ENCODE data around the gene GAL3ST1.
"Not testable (repeated sequence)": the region's sequence is repeated elsewhere in the genome, so short reads cannot be mapped to it uniquely, and the experiment has no call there.

GAL3ST1 gene

GRCh38 chr22:30596886-30597285, 22.4 kb upstream of the GAL3ST1 start:
- DNase-seq (ENCODE audit: low read depth in 2 of 2), result no peak

- DNase-seq (ENCODE audit: low read depth in 2 of 2), result no peak
These were observed 21.7 kb upstream of the GAL3ST1 start for GRCh38 chr22:30596199-30596598.

- not testable (repeated sequence) for DNase-seq (ENCODE audit: low read depth in 2 of 2)
These were observed 17.9 kb upstream of the GAL3ST1 start for GRCh38 chr22:30592360-30592713.

- DNase-seq (ENCODE audit: low read depth in 2 of 2), result peak; percentile 82 to 92
These were observed 17.3 kb upstream of the GAL3ST1 start, which contains the start of gene PES1 for GRCh38 chr22:30591588-30592359. Gene PES1 (minus strand): TSS chr22:30591910. CDS start chr22:30591833, 77 bp downstream.

- DNase-seq (ENCODE audit: low read depth in 2 of 2), result no peak
These were observed 16.7 kb upstream of the GAL3ST1 start for GRCh38 chr22:30591191-30591587.

GRCh38 chr22:30586414-30586813, 11.9 kb upstream of the GAL3ST1 start:
- no peak for DNase-seq (ENCODE audit: low read depth in 2 of 2)

- DNase-seq (ENCODE audit: low read depth in 2 of 2), result no peak
These were observed 10.0 kb upstream of the GAL3ST1 start for GRCh38 chr22:30584441-30584840.

GRCh38 chr22:30582788-30583545, 8.5 kb upstream of the GAL3ST1 start:
- no peak for DNase-seq (ENCODE audit: low read depth in 2 of 2)

GRCh38 chr22:30582051-30582450, 7.6 kb upstream of the GAL3ST1 start:
- no peak for DNase-seq (ENCODE audit: low read depth in 2 of 2)

GRCh38 chr22:30580896-30581295, 6.4 kb upstream of the GAL3ST1 start:
- no peak for DNase-seq (ENCODE audit: low read depth in 2 of 2)

GRCh38 chr22:30578481-30578880, 4.0 kb upstream of the GAL3ST1 start:
- DNase-seq (ENCODE audit: low read depth in 2 of 2), result no peak

- DNase-seq (ENCODE audit: low read depth in 2 of 2), result no peak
These were observed 1.4 kb upstream of the GAL3ST1 start for GRCh38 chr22:30575859-30576258.

- no peak for DNase-seq (ENCODE audit: low read depth in 2 of 2)
These were observed 669 bp upstream of the GAL3ST1 start for GRCh38 chr22:30574997-30575671.

GRCh38 chr22:30573594-30574094, 821 bp downstream of the GAL3ST1 start:
- DNase-seq (ENCODE audit: low read depth in 2 of 2), result no peak

- DNase-seq (ENCODE audit: low read depth in 2 of 2), result no peak
These were observed 1.4 kb downstream of the GAL3ST1 start for GRCh38 chr22:30572840-30573593.

GRCh38 chr22:30572210-30572609, 2.3 kb downstream of the GAL3ST1 start:
- no peak for DNase-seq (ENCODE audit: low read depth in 2 of 2)

- no peak for DNase-seq (ENCODE audit: low read depth in 2 of 2)
These were observed 4.7 kb downstream of the GAL3ST1 start for GRCh38 chr22:30569674-30570202.

GRCh38 chr22:30568137-30568805, 6.2 kb downstream of the GAL3ST1 start:
- no peak for DNase-seq (ENCODE audit: low read depth in 2 of 2)

GRCh38 chr22:30567277-30567676, 7.2 kb downstream of the GAL3ST1 start:
- DNase-seq (ENCODE audit: low read depth in 2 of 2), result not testable (repeated sequence)

GRCh38 chr22:30566125-30566524, 8.3 kb downstream of the GAL3ST1 start:
- DNase-seq (ENCODE audit: low read depth in 2 of 2), result no peak

- no peak for DNase-seq (ENCODE audit: low read depth in 2 of 2)
These were observed 9.1 kb downstream of the GAL3ST1 start for GRCh38 chr22:30565341-30565740.
